Stimulated activated CD4-positive, alpha-beta T cell treated with anti-CD3 and anti-CD28 coated beads, Interleukin-2, amount 100 ng/mL, for 24 hours (primary cell): ENCODE data around the gene OCIAD2.
"Not testable (repeated sequence)": the region's sequence is repeated elsewhere in the genome, so short reads cannot be mapped to it uniquely, and the experiment has no call there.

Source experiments
- DNase-seq, 2 donors: peaks; one replicate each; pipeline ENCODE4 v3.0.0-alpha.2; 2020

Gene OCIAD2, protein sequence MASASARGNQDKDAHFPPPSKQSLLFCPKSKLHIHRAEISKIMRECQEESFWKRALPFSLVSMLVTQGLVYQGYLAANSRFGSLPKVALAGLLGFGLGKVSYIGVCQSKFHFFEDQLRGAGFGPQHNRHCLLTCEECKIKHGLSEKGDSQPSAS

DNA sequence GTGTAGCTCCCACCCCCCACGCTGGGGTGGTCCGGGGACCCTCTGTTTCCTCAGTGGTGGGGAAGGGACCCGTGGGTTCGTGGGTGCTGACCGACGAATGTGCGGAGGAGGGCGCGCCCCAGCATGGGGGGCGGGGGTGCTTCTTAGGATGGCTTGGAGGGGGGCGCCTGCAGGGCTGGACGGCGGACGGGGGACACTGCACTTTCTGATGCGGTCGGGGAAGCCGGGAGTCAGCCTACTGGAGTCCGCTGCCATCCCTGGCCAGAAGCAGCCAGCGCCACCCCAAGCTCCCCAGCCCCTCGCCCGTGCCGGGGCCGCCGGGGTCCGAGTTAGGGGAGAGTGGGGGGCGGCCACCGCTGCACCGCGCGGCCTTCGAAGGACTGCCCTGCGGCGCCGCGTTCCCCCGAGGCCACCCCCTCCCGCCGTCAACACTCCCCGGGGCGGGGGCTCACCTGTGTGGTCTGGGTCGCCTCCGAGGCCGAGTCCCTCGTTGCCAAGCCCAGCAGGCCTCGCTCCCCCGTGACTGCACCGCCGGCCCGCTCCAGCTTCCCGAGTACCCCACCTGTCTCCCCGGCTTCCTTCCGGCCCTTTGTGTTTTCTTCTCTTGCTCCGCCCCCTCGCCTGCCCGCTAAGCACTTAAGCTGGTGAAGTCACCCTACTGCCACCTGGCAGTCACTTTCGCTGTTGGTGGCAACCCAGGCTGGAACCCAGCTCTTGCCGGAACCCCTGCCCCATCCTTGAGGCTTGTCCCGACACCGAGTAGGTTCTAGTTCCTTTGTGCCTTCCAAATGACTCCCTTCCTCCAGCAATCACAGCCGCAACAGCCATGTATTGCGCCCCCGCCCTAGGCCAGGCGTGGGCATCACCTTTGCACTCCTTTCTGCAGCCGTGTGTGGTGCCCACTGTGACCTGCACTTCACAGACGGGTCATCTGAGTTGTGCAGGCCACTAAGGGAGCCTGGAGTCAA, at the start of gene OCIAD2:
Gene OCIAD2, minus strand, starts transcription at position 569 of the 968 bp plus-strand sequence. CDS start 2,225 bp downstream, outside the sequence.
- DNase-seq = peak; percentile 80

DNA sequence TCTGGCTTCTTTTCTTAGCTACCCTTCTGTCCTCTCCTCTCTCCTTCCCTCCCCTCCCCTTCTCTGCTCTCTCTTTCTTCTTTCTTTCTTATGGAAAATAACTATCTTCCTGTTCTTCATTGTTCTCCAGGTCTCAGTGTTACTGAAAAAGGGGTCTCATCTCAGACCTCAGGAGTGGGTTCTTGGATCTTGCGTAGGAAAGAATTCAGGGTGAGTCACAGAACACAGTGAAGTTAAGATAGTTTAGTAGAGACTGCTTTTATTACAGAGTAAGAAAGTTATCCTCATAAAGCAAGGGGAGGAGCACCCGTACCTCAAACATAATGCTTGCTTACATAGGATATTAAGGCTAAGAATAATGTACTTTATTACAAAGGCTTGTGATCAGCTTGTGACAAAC, 47.7 kb upstream of the OCIAD2 start:
- no peak for DNase-seq

DNA sequence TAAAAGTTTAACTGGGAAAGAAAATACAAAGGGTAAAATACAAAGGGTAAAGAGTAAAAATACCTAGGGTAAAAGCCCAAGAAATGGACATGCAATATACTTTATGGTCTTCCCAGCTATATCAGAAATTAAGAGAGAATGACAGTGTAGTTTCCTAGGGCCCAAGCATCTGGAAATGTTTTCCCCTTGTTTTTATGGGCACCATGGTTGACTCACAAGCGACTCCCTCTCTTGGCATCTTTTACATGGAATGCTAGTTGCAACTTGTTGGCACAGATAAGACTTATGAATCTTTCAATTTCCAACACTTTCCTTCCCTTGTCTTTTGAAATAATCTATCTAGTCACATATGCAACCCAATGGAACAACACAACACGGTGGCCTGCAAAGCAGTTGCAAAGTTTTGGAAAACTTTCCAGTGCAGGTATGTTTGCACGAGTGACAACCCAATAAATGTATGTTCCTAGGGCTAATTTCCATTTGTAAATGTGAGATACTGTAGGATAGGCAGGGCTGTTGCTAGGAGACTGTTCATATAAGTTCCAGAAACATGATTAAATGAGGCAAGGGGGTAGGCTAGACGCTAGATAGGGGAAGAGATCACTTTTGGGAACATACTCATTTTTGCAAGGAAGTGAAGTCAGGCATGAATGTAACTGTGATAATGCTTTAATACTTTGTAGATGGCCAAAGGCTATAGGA, 43.1 kb upstream of the OCIAD2 start:
- DNase-seq = no peak

DNA sequence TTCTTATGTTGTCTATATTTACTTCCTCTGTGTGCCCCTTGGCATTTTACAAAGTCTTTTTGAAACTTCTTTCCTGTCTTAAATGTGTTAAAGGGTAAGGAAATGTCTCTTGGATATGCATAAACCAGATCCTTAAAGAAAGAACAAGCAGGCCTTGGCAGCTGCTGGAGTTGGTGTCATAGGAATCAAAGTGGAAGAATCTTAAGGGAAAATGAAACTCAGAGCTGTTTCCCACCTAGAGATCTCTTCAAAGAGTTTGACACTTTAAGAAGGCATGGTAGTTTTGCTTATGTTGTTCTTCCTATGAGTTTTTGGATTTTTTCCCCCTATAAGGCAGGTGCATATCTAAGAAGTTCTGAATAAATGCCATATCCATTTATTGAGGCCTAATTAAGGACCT, 42.5 kb upstream of the OCIAD2 start:
- no peak for DNase-seq

DNA sequence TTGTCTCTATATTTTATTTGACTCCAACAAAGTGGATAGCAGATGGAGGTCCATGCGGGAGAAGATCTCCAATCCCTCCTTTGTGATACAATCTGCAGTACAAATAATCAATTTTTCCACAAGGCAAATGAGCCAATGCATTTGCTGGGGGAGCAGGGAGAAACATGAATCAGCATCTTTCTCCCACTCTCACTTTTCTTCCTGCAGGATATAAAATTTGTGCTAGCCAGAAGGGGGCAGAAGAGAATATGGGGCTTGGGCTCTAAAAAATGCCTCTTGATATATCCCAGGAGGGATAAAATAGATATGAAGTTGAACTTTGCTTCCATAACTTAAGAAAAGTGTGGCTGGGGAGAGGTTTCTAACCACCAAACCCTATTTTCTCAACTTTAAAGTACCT, 41.2 kb upstream of the OCIAD2 start:
- no peak for DNase-seq

DNA sequence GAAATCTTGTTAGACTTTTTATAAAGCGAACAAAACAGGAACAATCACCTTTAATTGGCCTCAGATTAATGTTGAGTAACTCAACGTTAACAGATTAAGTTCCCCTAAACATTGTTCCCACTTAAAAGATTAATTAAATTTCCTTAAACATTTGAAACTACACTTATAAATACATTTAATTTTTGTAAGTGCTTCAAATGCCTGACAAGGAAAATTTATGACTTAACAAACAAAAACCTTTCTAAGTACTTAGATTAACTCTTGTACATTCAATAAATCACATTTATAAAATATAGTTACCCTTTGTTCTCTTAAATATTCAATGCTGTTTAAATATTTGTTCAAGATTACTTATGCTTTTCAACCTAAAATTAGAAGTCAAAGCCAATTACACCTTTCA, 39.4 kb upstream of the OCIAD2 start:
- DNase-seq = no peak

DNA sequence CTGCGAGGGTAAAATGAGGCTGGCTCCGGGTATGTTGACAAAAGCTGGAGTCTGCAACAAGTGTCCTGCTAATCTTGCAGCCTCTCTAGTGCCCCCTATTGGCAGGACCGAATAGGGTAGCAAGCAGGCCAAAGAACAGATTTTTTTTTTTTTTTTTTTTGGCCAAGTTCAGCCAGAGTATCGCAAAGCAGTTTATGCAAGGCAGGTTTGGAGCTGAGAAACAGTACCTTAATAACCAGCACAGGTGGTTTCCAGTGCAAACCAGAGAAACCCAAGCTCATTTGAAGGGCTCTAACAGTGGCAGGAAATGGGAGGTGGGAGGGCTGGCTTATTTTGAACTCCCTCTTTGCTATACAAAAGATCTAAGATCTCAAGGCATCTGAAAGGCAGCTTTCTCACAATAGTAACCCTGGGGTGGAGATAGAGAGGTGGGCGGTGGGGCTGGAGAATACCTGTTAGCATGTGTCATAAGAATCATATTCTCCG, 38.2 kb upstream of the OCIAD2 start:
- DNase-seq = peak; percentile 36 to 57

DNA sequence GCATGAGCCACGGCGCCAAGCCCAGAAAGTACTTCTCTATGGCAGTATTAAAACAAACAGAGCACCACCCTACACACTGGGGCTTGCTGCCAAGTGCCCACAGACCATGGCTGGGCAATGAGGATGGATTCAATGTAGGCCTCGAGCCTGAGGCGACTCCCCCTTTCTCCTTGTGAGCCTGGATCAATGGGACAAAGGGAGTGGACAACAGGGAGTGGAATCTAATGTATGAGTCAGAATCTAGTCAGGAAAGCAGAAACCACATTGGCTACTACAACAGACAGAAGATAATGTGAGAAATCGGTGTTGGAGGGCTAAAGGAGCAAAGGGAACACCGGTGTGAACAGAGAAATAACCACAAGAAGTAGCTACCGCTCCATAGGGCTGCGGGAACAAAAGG, 37.7 kb upstream of the OCIAD2 start:
- DNase-seq = peak in 1 of 2 donors; percentile 3

DNA sequence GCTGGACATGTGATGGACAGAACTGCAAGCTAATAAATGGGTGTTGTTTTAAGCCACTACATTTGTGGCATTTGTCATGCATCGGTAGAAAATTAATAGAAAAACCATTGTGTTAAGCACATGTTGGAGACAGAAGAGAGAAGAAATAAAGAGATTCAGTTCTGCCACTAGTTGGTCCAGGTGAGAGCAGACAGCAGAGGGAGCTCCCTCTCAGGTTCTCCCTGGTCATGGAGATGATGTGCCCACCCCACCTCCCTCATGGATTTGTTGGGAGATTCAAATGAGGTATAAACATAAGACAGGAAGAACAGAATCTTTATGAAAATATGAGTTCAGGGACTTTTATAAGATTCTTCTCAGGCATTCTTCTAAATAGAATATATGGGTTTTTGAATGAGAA, 36.8 kb upstream of the OCIAD2 start:
- DNase-seq = peak in 1 of 2 donors; percentile 4

DNA sequence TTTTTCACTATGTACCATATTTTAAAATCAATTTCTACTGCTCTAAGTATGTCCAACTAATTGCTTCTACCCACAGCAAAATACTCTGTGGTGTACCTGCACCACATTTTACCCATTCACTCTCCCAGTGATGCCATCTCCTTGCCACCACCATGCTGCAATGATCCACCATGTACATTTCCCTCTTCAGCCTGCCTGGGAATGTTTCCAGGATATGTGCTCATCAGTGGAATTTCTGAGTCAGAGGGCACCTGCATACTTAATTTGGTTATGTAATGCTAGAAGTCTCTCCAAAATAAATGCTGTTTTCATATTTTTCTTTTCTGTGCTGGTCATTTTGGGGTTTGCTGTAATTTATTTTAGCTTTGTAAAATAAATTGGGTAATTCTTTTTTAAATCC, 33.2 kb upstream of the OCIAD2 start:
- DNase-seq = no peak

DNA sequence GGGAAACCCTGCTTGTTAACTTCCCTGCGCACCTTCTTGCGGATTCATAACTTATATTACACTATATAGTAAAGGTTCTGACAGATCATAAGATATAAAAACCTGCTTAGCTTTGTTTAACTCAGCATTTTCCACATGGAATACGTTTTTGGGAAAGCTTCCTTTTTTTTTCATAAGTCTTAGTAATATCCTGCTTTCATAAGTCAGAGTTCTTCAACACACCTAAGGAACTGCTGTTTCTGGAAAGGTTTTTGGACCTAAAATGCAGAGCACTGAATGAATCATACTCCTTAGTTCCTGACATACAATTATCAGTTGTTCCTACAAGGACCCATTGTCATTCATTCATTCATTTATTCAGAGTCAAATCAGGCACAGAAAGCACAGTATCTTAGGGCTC, 32.3 kb upstream of the OCIAD2 start:
- DNase-seq = no peak

DNA sequence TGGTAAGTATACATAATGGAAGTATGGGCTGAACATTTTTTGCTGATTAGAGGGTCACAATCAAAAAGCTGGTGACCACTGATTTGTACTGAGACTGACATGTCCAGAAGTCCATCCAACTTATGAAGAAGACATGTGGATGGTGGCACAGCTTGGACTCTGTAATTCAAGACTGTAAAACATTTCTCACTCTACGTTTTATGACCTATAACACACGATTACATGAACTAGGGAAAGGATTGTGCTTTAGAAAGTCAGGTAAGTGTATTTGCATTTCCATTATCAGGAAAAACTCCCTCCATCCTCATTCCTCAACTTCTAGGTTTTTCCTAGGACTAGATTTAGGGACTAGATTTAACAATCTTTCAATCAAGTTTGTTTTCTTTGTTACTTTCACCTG, 30.5 kb upstream of the OCIAD2 start:
- no peak for DNase-seq

DNA sequence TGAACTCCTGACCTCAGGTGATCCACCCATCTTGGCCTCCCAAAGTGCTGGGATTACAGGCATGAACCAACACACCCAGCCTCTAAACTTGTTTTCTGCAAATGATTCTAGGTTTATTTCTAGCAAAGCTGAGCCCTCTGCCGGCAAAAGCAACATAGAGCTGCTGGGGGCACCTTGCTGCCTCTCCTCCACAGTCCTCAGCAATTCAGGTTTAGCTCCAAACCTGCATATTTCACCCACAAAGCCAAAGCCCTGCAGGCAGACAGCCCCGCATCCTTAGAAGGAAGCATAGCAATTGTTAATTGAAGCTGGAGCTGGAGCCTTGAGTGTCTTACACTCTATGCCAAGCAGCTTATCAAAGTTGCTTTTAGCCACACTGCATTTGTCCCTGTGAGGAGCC, 24.9 kb upstream of the OCIAD2 start:
- no peak for DNase-seq

DNA sequence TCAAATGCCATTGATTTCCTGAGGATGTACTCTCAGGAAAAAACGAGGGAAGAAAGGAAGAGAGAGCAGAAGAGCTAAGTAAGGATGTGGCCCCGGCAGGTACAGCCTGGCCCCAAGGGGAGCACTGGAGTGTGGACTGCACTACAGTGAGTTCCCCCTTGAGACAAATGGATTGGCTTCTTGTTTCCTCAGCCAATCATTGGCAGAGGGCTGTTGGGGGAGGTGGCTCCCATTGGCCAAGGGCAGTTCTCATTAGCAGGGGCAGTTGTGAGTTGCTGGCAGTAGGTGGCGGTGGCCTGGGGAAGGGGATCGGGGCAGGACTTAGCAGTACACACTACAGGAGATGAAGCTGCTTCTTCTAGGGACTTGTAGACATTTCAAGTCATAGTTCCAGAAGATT, 24.1 kb upstream of the OCIAD2 start:
- DNase-seq = no peak

DNA sequence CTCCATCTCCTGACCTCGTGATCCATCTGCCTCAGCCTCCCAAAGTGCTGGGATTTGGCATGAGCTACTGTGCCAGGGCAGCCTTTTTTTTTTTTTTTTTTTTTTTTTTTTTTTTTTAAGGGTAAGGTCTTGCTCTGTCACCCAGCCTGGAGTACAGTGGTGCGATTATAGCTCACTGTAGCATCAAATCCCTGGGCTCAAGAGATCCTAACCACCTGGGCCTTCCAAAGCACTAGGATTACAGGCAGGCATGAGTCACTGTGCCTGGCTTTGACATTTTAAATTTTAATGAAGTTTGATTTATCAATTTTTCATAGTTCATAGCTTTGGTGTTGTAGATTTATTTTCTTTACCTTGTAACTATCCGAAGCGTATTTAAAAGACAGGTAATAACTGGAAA, 17.8 kb upstream of the OCIAD2 start:
- no peak for DNase-seq

DNA sequence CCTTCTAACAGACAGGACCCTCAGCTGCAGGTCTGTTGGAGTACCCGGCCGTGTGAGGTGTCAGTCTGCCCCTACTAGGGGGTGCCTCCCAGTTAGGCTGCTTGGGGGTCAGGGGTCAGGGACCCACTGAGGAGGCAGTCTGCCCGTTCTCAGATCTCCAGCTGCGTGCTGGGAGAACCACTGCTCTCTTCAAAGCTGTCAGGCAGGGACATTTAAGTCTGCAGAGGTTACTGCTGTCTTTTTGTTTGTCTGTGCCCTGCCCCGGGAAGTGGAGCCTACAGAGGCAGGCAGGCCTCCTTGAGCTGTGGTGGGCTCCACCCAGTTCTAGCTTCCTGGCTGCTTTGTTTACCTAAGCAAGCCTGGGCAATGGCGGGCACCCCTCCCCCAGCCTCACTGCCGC, 16.5 kb upstream of the OCIAD2 start:
- not testable (repeated sequence) for DNase-seq

DNA sequence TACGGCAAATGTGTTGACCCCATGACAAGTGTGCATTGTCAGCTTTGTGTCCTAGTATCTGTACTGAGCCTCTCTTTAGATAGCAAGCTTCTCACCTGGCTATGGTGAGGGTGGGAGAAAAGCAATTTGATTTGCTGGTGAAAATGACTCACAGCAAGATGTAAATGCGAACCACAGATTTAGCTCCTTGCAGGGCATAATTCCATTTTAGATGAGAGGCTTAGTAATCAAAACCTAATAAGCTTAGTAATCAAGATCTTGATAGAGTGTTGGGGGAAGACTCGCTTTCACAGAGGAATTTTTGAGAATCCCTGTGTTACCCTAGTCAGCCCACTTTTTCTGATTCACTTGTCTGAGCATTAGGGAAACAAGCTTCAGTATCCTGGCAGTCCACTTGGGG, 7.7 kb upstream of the OCIAD2 start:
- no peak for DNase-seq

DNA sequence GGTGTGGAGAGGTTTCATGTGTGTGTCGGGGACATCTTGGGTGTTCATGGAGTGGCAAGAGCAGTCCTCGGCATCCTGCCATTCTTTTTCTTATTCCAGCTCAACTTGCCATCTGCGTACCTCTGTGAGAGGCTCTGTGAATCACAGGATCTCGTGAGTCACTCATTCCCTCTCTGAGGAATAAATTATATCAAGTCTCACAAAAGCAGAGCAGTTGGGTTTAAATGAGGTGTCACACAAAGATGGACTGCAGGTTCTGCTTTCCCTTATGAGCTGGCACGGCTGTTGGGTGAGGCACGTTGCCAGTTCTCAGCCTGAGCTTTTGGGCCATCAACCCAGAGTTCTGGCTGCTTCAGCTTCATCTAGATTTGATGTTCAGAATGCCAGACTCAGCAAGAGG, 6.8 kb upstream of the OCIAD2 start:
- DNase-seq = no peak

DNA sequence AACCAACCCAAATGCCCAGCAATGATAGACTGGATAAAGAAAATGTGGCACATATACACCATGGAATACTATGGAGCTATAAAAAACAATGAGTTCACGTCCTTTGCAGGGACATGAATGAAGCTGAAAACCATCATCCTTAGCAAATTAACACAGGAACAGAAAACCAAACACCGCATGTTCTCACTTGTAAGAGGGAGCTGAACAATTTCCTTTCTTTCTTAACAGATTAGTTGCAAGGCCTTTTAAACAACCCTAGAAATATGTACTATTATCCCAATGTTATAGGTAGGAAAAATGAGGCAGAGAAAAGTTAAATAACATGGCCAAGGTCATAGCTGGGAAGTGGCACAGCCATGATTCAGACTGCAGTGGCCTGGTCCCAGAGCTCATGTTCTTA, 5.8 kb upstream of the OCIAD2 start:
- no peak for DNase-seq

DNA sequence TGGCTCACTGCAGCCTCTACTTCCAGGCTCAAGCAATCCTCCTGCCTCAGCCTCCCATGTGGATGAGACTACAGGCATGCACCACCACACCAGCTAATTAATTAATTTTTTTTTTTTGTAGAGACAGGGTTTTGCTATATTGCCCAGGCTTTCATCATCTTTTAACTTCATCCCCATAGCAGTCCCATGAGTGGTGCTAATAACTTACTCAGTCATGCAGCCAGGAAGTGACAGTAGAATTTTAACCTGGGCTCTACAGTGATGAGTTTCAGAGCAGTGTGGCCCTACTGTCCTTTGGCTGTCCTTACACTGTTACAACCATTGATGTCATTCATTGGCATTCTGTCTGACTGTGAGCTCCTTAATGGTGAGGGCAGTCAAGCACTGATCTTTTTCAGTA, 3.9 kb upstream of the OCIAD2 start:
- no peak for DNase-seq

DNA sequence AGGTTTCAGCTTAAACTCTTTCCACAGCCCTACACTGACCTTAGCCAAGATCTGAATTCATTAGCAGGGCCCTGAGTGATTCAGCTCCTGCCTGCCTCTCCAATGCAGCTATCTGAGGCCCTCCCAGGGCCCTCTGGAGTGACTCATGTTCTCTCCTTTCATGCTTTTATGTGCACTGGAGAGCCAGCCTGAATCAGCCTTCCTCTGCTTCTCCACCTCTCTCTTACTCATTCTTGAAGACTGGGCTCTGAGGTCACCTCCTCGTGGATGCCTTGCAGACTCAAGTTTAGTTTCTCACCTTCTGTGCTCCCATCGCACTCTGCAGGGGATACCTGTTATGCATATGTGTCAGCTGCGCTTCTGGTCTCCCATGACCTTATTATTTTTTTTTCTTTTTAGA, 3.1 kb upstream of the OCIAD2 start:
- peak; percentile 67 to 71 for DNase-seq

DNA sequence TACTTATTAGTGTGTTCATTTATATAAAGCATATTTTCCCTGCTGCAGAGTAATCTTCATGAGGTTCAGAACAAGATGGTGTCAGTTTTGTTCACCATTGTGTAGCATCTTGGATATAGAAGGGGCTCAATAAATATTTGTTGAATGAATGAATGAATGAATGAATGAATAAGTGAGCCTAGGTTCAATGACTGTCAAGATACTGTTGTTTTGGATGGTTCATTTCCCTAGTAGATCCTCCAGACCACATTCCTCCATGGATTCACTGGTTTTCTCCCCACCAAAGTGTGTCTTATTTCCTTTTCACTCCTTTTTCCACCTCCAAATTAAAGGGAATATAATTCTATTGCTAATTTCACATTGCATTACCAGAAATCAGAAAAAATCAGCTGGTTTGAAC, 2.1 kb upstream of the OCIAD2 start:
- DNase-seq = no peak

DNA sequence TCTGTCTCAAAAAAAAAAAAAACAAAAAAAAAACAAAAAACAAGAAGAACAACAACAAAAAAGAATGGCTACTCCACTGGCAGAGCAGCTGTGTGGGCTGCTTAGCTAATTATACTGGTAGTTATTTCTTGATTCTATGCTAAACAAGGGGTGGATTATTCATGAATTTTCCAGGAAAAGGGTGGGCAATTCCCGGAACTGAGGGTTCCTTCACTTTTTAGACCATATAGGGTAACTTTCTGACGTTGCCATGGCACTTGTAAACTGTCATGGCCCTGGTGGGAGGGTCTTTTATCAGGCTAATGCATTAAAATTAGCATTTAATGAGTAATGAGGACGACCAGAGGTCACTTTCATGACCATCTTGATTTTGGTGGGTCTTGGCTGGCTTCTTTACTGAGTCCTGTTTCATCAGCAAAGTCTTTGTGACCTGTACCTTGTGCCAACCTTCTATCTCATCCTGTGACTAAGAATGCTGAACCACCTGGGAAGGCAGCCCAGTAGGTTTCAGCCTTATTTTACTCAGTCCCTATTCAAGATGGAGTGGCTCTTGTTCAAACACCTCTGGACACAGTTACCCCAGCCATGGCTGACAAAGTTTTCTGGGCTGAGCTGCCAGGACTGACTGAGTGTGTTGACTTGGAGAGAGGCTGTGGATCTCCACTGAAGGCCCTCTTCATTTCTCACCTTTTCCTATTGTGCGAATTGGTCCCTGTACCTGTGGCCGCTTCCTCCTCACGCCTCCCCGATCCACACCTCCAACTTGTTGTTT, 1.3 kb upstream of the OCIAD2 start:
- no peak for DNase-seq
